Measurements from ENCODE around the gene SH3BP5L. TPM values are rescaled to one million over a fixed set of nuclear protein-coding genes. Genes with fewer than 3 reads are reported as not detected.
"Not testable (repeated sequence)": the region's sequence is repeated elsewhere in the genome, so short reads cannot be mapped to it uniquely, and the experiment has no call there.

Gene SH3BP5L
- total and polyA plus RNA-seq, 2 of the 13 experiments (the other 11 are each of a cell fraction or from before 2014, with no cell fraction given) = 10.3 to 14.9 TPM

- TF ChIP-seq ZNF788 (CRISPR knock-in tag; IDR thresholded peaks at IDR 0.05; ENCODE audit: borderline replicate concordance) (0 out of 2 replicates have a peak, but pooled peaks have one; percentile 20), HNF4A (CRISPR knock-in tag; IDR thresholded peaks at IDR 0.05) (no peak)
- Histone ChIP-seq H3K79me2 (ENCODE audit: insufficient read depth, low read length) (no peaks in the 10 kb centered on the region), H3K4me1 (ENCODE audit: insufficient read depth, low read length) (peaks cover 28% of the 10 kb centered on the region), H3K27me3 (ENCODE audit: control insufficient read depth in 1 of 2, insufficient read depth in 2 of 2, low read length in 2 of 2) (no peaks in the 10 kb centered on the region; a peak in 1 of 5 replicates), H3K4me2 (ENCODE audit: low read depth, low read length) (peak overlapping the region; percentile 36; the same call in 1 of the 2 replicates), H3K9ac (ENCODE audit: insufficient read depth, low read depth, low read length) (no peak overlapping the region), H3K36me3 (replicated peaks in 1 of 2; ENCODE audit: control insufficient read depth in 1 of 2, insufficient read depth in 2 of 2, low read length in 2 of 2) (no peaks in the 10 kb centered on the region), H3K27ac (ENCODE audit: extremely low read length, insufficient read depth, low read length) (no peak overlapping the region), H3K9me3 (ENCODE audit: low read length) (no peaks in the 10 kb centered on the region), H4K20me1 (ENCODE audit: insufficient read depth, low read length) (no peaks in the 10 kb centered on the region), H3K4me3 (replicated peaks in 1 of 3; ENCODE audit: insufficient read depth in 1 of 3, low read depth in 2 of 3, low read length in 3 of 3) (peak overlapping the region in 2 of 3 experiments; percentile 3 to 13; a peak in 2 of 6 replicates), H2AFZ (ENCODE audit: low read length) (no peak overlapping the region)
- intact Hi-C loops (cut with micrococcal nuclease; ENCODE audit: unreplicated experiment) = loop anchor here (5.0 kb wide), 1 partner anchor 53 kb away; no protein-coding TSS in a partner anchor
- in situ Hi-C loops (cut with HindIII; ENCODE audit: extremely low pct_ligation_motif_present, low pct_unique_long_range_greater_than_20kb) = no loop called here
- ChIA-PET POLR2A (interaction anchor here (1.0 to 1.6 kb wide), 2 partner anchors 17 to 47 kb away, joined by 3 to 7 read pairs; no protein-coding TSS in a partner anchor), CTCF (ENCODE audit: low intra/inter-chr PET ratio, low total read pairs) (interaction anchor here (3.6 to 4.1 kb wide), 2 partner anchors 108 to 182 kb away, joined by 33 to 40 read pairs; no protein-coding TSS in a partner anchor)
- FAIRE-seq (no peak), DNase-seq (ENCODE audit: low spot score) (no peak), ATAC-seq (peak; percentile 54)
- WGBS (ENCODE audit: low lambda C conversion rate) = 9% methylated on average over 9 of the region's 10 CpGs
- BruUV-seq (replicated peaks) = no TSS peak
Measured at GRCh38 chr1:248804771-248805681, 20.7 kb downstream of the SH3BP5L start.

GRCh38 chr1:248803501-248803900, 22.2 kb downstream of the SH3BP5L start:
- in situ Hi-C loops (cut with HindIII; ENCODE audit: extremely low pct_ligation_motif_present, low pct_unique_long_range_greater_than_20kb); DNase-seq (ENCODE audit: low spot score); POLR2A ChIA-PET; H3K79me2 ChIP-seq (ENCODE audit: insufficient read depth, low read length); FAIRE-seq; H3K4me2 ChIP-seq (ENCODE audit: low read depth, low read length); H3K36me3 ChIP-seq (replicated peaks in 1 of 2; ENCODE audit: control insufficient read depth in 1 of 2, insufficient read depth in 2 of 2, low read length in 2 of 2); H3K27ac ChIP-seq (ENCODE audit: extremely low read length, insufficient read depth, low read length); BruUV-seq (replicated peaks); H2AFZ ChIP-seq (ENCODE audit: low read length); H4K20me1 ChIP-seq (ENCODE audit: insufficient read depth, low read length); intact Hi-C loops (cut with micrococcal nuclease; ENCODE audit: unreplicated experiment); H3K9me3 ChIP-seq (ENCODE audit: low read length); CTCF ChIA-PET (ENCODE audit: low intra/inter-chr PET ratio, low total read pairs); ATAC-seq; H3K9ac ChIP-seq (ENCODE audit: insufficient read depth, low read depth, low read length); H3K27me3 ChIP-seq (ENCODE audit: control insufficient read depth in 1 of 2, insufficient read depth in 2 of 2, low read length in 2 of 2); H3K4me3 ChIP-seq (replicated peaks in 1 of 3; ENCODE audit: insufficient read depth in 1 of 3, low read depth in 2 of 3, low read length in 3 of 3): not testable (repeated sequence)
- peaks cover 28% of the 10 kb centered on the region for H3K4me1 ChIP-seq (ENCODE audit: insufficient read depth, low read length)
- WGBS (ENCODE audit: low lambda C conversion rate) = 57% methylated on average over 15 of the region's 15 CpGs
